Omental fat pad (tissue), 4 donors: ENCODE measurements around the gene CRPPA. TPM values are rescaled to one million over a fixed set of nuclear protein-coding genes. Genes with fewer than 3 reads are reported as not detected.
"Not testable (repeated sequence)": the region's sequence is repeated elsewhere in the genome, so short reads cannot be mapped to it uniquely, and the experiment has no call there.

Experiments used
- ATAC-seq: fragments of 150-250 bp; one replicate; pipeline ENCODE4 v1.9.1; 2016; ENCODE audit warnings: mild to moderate bottlenecking, moderate library complexity; ENCODE audit not compliant: low FRiP score
- DNase-seq: peaks from one replicate; pipeline ENCODE4 v3.0.0-alpha.2; 2019; ENCODE audit warnings: low spot score
- CTCF ChIP-seq, 3 donors: fragments of 450-650 bp; IDR thresholded peaks; one replicate each; pipeline ENCODE4 v1.5.1; 2016 to 2017; ENCODE audit warnings: antibody characterized with exemption in 3 of 3, mild to moderate bottlenecking in 3 of 3, moderate library complexity in 2 of 3
- total RNA-seq, 4 donors: library from RNA; depleted of rRNA; stranded (reverse); fragments of >200 nt; gene quantifications; one replicate each; pipeline ENCODE4 v1.1.0, GENCODE V29; 2016

The CRPPA gene
- 1 to 10 TPM; 1.3 to 2.7 (median 2.0) TPM for total RNA-seq

DNA sequence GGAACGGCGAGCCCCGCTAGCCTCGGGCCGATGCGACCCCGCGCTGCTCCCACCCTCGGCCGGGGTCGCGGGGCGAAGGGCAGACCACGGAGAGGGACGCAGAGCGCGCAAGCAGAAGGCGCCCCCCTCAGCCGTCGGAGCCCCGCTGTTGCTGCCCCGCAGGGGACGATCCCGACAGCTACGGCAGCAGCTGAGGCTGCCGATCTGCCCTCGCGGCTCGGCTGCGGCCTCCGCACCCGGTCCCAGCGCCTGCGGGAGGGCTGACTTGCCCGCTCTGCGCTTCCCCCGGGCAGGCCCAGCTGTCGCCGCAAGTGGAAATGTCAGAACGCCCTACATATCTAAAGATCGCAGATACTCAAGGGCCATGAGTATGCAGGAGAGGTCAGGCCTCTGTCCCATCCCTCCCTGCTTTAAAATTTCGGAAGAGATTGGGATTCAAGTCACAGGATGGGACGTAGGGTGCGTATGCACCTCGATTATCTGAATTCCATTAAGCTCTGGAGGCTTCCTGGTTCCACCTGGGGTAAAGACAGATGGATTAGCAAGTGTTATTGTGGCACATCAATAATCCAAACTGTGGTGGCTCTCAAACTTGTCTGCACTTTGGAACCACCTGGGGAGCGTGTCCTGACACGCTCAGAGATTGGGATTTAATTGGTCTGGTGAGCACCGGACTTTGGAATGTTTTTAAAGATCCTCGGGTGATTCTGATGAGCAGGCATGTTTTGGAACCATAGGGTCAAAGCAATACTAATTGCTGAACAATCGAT lies at the start of gene CRPPA:
Gene CRPPA (minus strand): TSS at position 206 of the 770 bp plus-strand sequence. CDS start 216 bp downstream, outside the sequence.
- no peak for TF ChIP-seq CTCF (IDR thresholded peaks at IDR 0.05)
- ATAC-seq (peak; percentile 14), DNase-seq (no peak)

GRCh38 chr7:16465469-16466361 lies 44.4 kb upstream of the CRPPA start, which contains the start of gene SOSTDC1:
TSS of gene SOSTDC1 (minus strand) at chr7:16465738. CDS start at chr7:16465668, 70 bp downstream.
- ATAC-seq (peak; percentile 59), DNase-seq (no peak)
- TF ChIP-seq CTCF (IDR thresholded peaks at IDR 0.05), result no peak

- DNase-seq (no peak), ATAC-seq (no peak)
- TF ChIP-seq CTCF (IDR thresholded peaks at IDR 0.05), result no peak
These were observed 42.8 kb upstream of the CRPPA start for GRCh38 chr7:16463949-16464715.

GRCh38 chr7:16463520-16463919 lies 42.2 kb upstream of the CRPPA start:
- ATAC-seq, result no peak
- DNase-seq, result no peak
- TF ChIP-seq CTCF (IDR thresholded peaks at IDR 0.05), result no peak

DNA sequence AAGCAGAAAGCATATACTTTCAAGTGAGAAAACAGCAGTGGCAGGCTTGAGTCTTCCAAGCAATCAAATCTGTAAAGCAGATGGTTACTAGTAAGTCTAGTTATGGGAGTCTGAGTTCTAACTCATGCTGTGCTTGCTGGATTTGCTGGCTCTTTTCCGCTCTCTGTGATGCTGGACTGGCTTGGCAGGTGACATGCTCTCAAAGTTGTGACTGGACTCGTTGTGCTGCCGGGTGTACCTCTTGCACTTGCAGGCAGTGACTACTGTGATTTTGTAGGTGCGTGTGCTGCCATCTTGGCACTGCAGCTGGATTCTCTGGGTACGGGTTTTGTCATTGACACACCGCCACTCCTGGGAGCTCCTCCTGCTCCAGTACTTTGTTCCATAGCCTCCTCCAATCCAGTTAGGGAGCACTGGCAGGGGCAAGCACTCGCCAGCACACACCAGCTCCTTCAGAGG lies 41.1 kb upstream of the CRPPA start:
- ATAC-seq (no peak), DNase-seq (no peak)
- no peak for TF ChIP-seq CTCF (IDR thresholded peaks at IDR 0.05)

DNA sequence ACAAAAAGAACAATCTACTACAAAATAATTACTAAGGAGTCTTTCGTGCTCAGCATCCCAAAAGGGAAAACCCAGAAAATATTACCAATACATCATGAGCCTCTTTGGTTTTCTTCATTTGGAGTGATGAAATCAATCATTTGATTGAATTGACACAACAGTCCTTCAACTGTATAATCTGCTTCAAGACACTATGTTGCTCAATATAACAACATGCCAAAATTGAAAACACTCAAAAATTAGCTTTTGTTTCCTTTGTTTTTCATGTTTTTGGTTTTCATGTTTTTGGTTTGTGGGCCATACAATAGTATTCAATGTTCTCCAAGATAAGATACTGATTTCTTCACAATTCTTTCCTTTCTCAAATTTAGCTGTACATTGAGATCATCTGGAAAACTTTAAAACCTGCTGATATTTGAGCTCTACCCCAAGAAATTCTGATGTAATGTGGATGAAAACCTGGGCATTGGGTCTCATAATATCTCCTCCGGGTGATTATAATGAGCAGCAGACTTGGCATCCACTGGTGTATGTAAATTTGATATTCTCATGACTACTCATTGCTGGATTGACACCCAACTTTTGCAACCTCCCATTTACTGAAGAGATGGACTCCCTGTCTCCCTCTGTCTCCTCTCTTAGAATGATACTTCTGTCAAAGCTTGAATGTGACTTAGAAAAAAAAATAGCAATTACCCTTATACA lies 39.6 kb upstream of the CRPPA start:
- ATAC-seq (no peak), DNase-seq (no peak)
- no peak for TF ChIP-seq CTCF (IDR thresholded peaks at IDR 0.05)

DNA sequence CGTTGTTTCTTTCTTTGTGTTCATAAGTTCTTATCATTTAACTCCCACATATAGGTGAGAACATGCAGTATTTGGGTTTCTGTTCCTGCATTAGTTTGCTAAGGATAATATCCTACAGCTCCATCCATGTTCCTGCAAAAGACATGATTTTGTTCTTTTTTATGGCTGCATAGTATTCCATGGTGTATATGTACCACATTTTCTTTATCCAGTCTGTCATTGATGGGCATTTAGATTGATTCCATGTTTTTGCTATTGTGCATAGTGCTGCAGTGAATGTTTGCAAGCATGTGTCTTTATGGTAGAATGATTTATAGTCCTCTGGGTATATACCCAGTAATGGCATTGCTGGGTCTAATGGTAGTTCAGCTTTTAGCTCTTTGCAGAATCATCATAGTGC lies 35.0 kb upstream of the CRPPA start:
- not testable (repeated sequence) for ATAC-seq, DNase-seq
